ENCODE data around the gene TBC1D13.
"Not testable (repeated sequence)": the region's sequence is repeated elsewhere in the genome, so short reads cannot be mapped to it uniquely, and the experiment has no call there.

Gene TBC1D13

GRCh38 chr9:128858476-128858875 lies 71.4 kb downstream of the TBC1D13 start:
- not testable (repeated sequence) for H3K4me3 ChIP-seq (ENCODE audit: low read depth, low read length)

Data from GM12875 (cell line).